GM12892 (cell line): Measurements from ENCODE around the gene SSH2.

Source experiments
- POLR2A ChIP-seq: IDR thresholded peaks from 2 replicates; pipeline ENCODE4 v1.6.1; 2011; ENCODE audit warnings: low read depth, low read length, control low read depth
- POLR2AphosphoS5 ChIP-seq: IDR thresholded peaks from 2 replicates; pipeline ENCODE4 v1.6.1; 2011; ENCODE audit warnings: low read depth, low read length, control low read depth
- TAF1 ChIP-seq: IDR thresholded peaks from 2 replicates; pipeline ENCODE4 v1.6.1; 2011; ENCODE audit warnings: low read depth, mild to moderate bottlenecking, control low read depth, low read length, borderline replicate concordance

DNA sequence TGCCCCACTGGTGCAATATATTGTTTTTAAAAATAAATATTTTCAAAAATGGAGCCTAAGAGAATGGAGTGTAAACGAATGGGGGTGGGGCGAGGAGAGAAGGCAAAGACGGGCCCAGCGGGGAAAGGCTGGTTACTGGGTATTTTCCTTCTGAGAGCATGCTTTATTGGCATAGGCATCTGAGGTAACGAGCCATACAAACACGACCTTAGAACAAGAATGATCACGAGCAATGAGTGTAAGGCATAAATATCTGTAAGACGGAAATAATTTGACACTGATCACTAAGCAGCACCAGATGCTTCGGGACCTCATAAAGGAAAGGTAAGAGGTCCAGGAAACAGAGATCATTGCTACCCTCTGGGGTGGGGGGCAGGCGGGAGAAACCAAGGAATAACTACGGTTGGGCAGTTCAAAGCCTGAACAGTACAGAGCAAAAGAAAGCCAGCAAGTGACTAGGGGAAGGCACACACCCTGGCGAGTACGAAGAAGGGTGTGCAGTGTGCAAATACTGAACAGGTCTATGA lies 959 bp downstream of the SSH2 start:
- no peak for TF ChIP-seq TAF1
- TF ChIP-seq POLR2AphosphoS5 = peak; percentile 66; the same call in 1 of the 2 replicates
- TF ChIP-seq POLR2A = no peak
